Muscle of back (tissue), 11 donors: Measurements from ENCODE around the gene PTPRJ. TPM values are rescaled to one million over a fixed set of nuclear protein-coding genes. Genes with fewer than 3 reads are reported as not detected.
"Not testable (repeated sequence)": the region's sequence is repeated elsewhere in the genome, so short reads cannot be mapped to it uniquely, and the experiment has no call there.

Experiments
- DNase-seq, 3 donors: peaks; one replicate each; pipeline versions ENCODE4 v3.0.0 to v3.0.0-alpha.2; 2013
- polyA plus RNA-seq, 10 donors: library from polyadenylated mRNA; unstranded; fragments of 120-200 nt; gene quantifications; one replicate each; pipeline ENCODE4 v1.2.1, GENCODE V29; 2013; ENCODE audit not compliant: insufficient read length in 10 of 10

PTPRJ gene
- polyA plus RNA-seq, 10 donors, result 2.8 to 5.3 (median 3.7) TPM

GRCh38 chr11:48161951-48162884 lies 181.9 kb downstream of the PTPRJ start:
- no peak for DNase-seq

GRCh38 chr11:48162885-48163268 lies 182.5 kb downstream of the PTPRJ start:
- DNase-seq, result no peak

- DNase-seq, result no peak
Measured at GRCh38 chr11:48163360-48164100, 183.2 kb downstream of the PTPRJ start.

DNA sequence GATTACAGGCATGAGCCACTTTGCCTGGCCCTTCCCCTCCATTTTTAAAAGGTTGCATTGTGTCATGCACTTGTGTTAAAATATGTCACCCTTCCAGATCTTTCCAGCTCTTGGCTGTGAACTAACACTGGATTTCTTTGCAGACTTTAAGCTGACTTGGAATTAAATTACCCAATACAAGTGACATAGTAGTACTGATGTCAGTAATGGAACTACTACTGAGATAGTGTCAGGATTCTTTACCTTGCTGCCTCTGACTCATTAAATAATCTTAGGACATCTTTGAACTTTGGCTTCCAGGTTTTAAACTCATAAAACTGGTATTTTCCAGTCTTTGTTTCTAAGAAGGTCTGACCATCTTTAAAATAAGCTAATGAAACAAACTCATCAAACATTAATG lies 184.5 kb downstream of the PTPRJ start:
- DNase-seq, result no peak

- no peak for DNase-seq
Measured at GRCh38 chr11:48165426-48165825, 185.1 kb downstream of the PTPRJ start.

DNA sequence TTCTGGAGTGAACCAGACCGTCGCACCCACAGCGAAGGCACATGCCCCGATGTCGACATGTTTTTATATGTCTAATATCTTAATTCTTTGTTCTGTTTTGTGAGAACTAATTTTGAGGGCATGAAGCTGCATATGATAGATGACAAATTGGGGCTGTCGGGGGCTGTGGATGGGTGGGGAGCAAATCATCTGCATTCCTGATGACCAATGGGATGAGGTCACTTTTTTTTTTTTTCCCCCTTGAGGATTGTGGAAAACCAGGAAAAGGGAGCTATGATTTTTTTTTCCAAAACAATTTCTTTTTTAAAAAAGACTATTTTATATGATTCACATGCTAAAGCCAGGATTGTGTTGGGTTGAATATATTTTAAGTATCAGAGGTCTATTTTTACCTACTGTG lies 187.0 kb downstream of the PTPRJ start:
- DNase-seq, result no peak

- DNase-seq, result no peak
Measured at GRCh38 chr11:48168815-48169214, 188.5 kb downstream of the PTPRJ start.

GRCh38 chr11:48169259-48169658 lies 188.9 kb downstream of the PTPRJ start:
- DNase-seq, result no peak

- peak in 2 of 3 donors; percentile 16 to 51 for DNase-seq
Measured at GRCh38 chr11:48169717-48170116, 189.4 kb downstream of the PTPRJ start.

DNA sequence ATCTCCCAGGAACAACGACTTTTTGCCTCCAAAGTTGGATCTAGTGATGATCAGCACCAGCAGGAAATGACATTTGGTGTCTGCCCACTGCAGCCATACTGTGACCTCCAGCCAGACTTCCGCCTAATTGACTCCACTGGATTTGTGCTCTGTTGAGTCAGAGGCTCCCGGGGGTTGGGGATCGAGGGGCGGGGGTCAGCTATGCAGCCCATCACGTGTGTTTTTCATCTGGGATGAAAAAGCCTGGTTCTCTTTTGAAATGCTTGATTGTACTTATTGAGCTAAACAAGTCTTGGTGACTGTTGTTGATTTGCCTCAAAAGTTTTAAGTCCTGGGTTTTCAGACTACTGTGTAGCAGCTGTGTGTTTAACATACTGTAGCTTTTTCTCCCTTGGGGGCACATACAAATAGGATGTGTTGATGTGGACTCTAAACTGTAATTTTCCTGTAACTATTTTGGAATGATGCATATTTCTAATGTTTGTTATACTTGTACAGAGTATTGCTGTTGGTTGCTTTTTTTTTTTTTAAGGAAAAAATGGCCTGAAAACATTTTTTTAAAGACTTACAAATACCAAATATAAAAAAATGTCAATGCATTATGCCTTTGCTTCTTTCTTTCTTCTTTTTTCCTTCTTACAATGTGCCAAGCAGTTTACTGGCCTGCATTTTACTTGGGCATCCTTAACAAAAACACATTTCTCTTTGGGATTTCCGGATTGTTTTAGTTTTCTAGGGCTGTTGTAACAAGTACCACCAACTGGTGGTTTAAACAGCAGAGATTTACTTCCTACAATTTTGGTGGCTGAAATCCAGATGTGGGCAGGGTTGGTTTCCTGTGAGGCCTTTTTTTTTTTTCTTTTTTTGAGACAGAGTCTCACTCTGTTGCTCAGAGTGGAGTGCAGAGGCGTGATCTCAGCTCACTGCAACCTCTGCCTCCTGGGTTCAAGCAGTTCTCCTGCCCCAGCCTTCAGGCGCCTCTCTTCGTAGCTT lies 190.2 kb downstream of the PTPRJ start:
- peak in 2 of 3 donors; percentile 16 to 39 for DNase-seq

- peak in 2 of 3 donors; percentile 42 to 59 for DNase-seq
Measured at GRCh38 chr11:48172818-48173609, 192.7 kb downstream of the PTPRJ start.

- DNase-seq, result no peak
Measured at GRCh38 chr11:48177661-48178060, 197.3 kb downstream of the PTPRJ start.

DNA sequence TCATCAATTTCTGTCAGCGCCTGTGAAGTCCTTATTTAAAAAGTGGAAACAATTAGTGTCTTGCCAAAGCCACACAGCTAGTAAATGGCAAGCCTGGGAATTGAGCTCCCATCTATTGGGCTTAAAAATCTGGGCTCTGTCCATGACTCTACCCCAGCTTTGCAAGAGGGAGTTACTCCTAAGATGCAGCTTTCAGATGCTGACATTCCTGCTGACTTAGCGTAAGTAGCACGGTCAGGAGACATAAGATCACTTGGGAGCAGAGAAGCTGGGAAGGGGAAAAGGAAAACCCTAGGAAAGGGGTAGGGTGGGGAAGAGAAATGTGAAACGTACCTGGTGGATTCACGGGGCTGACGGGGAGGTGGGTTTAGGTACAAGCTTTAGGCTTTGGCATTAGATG lies 200.3 kb downstream of the PTPRJ start:
- no peak for DNase-seq

DNA sequence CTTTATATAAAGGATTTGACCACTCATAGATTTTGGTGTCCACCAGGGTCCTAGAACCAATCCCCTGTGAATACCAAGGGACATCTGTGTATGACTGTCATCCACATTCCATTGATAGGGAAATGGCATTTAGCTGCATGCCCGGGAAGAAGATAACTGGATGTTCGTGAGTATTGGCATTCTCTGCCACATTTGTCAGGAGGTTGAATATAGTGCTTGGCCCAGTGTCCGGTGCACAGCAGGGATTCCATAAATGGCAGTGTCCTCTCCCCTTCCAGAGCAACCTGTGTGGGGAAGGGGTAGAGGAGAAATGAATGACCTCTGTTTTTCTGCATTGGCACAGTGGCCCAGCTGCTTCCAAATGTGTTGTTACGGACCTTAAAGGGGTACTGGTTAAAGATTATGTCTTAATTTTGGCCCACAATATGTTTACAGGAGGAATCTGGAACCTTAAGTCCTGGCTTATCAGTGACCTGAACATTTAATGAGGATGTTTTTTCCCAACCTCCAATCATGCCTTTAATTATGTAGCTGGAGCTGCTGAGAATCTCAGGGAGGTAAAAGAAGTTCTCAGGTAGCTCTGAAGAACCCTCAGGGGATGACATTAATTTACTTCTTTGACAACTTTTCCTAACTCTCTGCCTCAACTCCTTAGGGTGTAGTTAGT lies 202.6 kb downstream of the PTPRJ start:
- DNase-seq, result peak in 1 of 3 donors; percentile 10

DNA sequence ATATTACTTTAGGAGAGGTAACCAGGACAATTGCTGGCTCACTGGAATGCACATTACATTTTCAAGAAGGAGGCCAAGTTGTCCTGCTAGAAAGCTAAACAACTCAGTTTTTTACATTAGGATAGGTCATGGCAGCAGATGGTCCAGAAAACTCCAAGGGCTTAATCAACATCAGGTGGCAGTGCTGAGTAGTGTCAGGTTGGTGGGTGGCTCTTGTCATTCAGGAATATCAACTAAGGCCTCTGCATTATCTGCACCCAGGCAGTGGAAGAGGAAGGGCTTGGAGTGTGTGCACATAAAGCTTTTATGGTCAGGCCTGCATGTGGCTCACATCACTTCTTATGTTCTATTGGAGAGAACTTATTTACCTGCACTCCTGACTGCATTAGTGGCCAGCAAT lies 204.1 kb downstream of the PTPRJ start:
- no peak for DNase-seq

DNA sequence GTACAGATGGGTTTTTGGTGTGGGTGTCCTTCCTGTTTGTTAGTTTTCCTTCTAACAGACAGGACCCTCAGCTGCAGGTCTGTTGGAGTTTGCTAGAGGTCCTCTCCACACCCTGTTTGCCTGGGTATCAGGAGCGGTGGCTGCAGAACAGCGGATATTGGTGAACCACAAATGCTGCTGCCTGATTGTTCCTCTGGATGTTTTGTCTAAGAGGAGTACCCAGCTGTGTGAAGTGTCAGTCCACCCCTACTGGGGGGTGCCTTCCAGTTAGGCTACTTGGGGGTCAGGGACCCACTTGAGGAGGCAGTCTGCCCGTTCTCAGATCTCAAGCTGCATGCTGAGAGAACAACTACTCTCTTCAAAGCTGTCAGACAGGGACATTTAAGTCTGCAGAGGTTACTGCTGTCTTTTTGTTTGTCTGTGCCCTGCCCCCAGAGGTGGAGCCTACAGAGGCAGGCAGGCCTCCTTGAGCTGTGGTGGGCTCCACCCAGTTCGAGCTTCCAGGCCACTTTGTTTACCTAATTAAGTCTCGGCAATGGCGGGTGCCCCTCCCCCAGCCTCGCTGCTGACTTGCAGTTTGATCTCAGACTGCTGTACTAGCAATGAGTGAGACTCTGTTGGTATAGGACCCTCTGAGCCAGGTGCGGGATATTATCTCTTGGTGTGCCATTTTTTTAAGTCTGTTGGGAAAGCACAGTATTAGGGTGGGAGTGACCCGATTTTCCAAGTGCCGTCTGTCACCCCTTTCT lies 210.7 kb downstream of the PTPRJ start:
- not testable (repeated sequence) for DNase-seq

DNA sequence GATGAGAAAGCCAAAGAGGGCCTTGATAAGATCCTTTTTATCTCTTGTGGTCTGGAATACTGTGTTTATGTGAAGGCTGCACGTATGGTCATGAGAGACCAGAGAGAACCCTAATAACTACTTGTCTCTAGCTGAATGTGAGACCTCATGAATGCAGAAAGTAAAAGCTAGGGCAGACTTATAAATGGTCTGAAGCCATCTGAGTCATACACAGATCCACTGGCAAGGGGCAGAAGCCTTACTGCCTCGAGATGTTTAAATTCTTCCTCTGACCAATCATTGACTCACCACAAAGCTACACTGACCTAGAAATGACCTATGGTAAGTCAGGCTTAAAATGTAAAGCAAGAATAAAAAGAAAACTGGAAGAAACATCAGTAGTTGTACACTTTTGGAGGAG lies 213.5 kb downstream of the PTPRJ start:
- no peak for DNase-seq

DNA sequence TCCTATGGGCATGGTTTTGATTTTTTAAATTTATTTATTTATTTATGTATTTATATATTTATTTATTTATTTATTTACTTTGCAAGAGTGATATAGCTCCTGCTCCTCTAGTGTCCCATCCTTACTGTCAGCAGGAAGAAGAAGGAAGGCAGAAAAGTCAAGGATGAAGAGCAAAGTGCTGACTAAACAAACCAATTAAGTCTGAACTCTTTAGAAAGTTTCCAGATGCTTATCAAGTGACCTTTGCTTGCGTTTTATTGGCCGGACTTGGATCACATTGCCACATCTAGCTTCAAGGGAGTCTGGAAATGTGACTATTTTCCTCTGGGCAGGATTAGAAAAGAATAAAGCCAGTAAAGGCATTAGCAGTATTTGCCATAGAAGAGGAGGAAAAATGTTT lies 227.5 kb downstream of the PTPRJ start:
- DNase-seq, result no peak

- peak in 1 of 3 donors; percentile 0 for DNase-seq
Measured at GRCh38 chr11:48210052-48210451, 229.7 kb downstream of the PTPRJ start.
